Measurements from ENCODE around the gene FGD4.

The FGD4 gene

GRCh38 chr12:32460638-32461037 lies 61.3 kb downstream of the FGD4 start:
- no peak overlapping the region for H3K4me3 ChIP-seq (ENCODE audit: low read depth, low read length)
- no peak for DNase-seq (ENCODE audit: low read depth)
- TF ChIP-seq CTCF (IDR thresholded peaks at IDR 0.05; ENCODE audit: low read depth, low read length, missing control alignments) = no peak

GRCh38 chr12:32462908-32463307 lies 63.5 kb downstream of the FGD4 start:
- DNase-seq (ENCODE audit: low read depth) = no peak
- no peak overlapping the region for H3K4me3 ChIP-seq (ENCODE audit: low read depth, low read length)
- no peak for TF ChIP-seq CTCF (IDR thresholded peaks at IDR 0.05; ENCODE audit: low read depth, low read length, missing control alignments)

- TF ChIP-seq CTCF (IDR thresholded peaks at IDR 0.05; ENCODE audit: low read depth, low read length, missing control alignments) = no peak
- DNase-seq (ENCODE audit: low read depth) = no peak
- H3K4me3 ChIP-seq (ENCODE audit: low read depth, low read length) = no peak overlapping the region
Observed at GRCh38 chr12:32466187-32466586, 66.8 kb downstream of the FGD4 start.

GRCh38 chr12:32466986-32467711 lies 67.8 kb downstream of the FGD4 start:
- no peak overlapping the region for H3K4me3 ChIP-seq (ENCODE audit: low read depth, low read length)
- DNase-seq (ENCODE audit: low read depth) = no peak
- no peak for TF ChIP-seq CTCF (IDR thresholded peaks at IDR 0.05; ENCODE audit: low read depth, low read length, missing control alignments)

GRCh38 chr12:32467959-32468863 lies 68.9 kb downstream of the FGD4 start:
- TF ChIP-seq CTCF (IDR thresholded peaks at IDR 0.05; ENCODE audit: low read depth, low read length, missing control alignments) = no peak

GRCh38 chr12:32470936-32471470 lies 71.6 kb downstream of the FGD4 start:
- no peak for DNase-seq (ENCODE audit: low read depth)
- H3K4me3 ChIP-seq (ENCODE audit: low read depth, low read length) = no peak overlapping the region
- no peak for TF ChIP-seq CTCF (IDR thresholded peaks at IDR 0.05; ENCODE audit: low read depth, low read length, missing control alignments)

More at GRCh38 chr12:32467959-32468863, 68.9 kb downstream of the FGD4 start:
- DNase-seq (ENCODE audit: low read depth) = no peak
- no peak overlapping the region for H3K4me3 ChIP-seq (ENCODE audit: low read depth, low read length)

Data from GM12864 (cell line).